Smooth muscle cell (in vitro differentiated cells): ENCODE data around the gene GNAO1. TPM values are rescaled to one million over a fixed set of nuclear protein-coding genes. Genes with fewer than 3 reads are reported as not detected.

Source experiments
- DNase-seq: peaks from one replicate; lab custom pipeline; 2025; ENCODE audit not compliant: unreplicated experiment; lab: John Stamatoyannopoulos, UW
- H2AFZ ChIP-seq: fragments of 200-600 bp; sonication (generic); 2 replicates; pipeline ENCODE4 v1.6.0; 2016; ENCODE audit warnings: antibody characterized with exemption, low read depth, mild to moderate bottlenecking
- H3F3A ChIP-seq: fragments of 200-600 bp; sonication (generic); 2 replicates; pipeline ENCODE4 v1.6.0; 2017; ENCODE audit warnings: antibody characterized with exemption, low read depth
- H3K27ac ChIP-seq: fragments of 200-600 bp; sonication (generic); 2 replicates; pipeline ENCODE4 v1.5.1; 2016; ENCODE audit warnings: low read depth, mild to moderate bottlenecking
- H3K27me3 ChIP-seq: fragments of 200-600 bp; sonication (generic); 2 replicates; pipeline ENCODE4 v1.6.1; 2016; ENCODE audit warnings: low read depth, mild to moderate bottlenecking
- H3K36me3 ChIP-seq: fragments of 200-600 bp; sonication (generic); 2 replicates; pipeline ENCODE4 v1.5.1; 2016; ENCODE audit warnings: low read depth
- H3K4me1 ChIP-seq: fragments of 200-600 bp; sonication (generic); 2 replicates; pipeline ENCODE4 v1.5.1; 2016; ENCODE audit warnings: low read depth
- H3K4me2 ChIP-seq: fragments of 200-600 bp; sonication (generic); 2 replicates; pipeline ENCODE4 v1.6.0; 2016; ENCODE audit warnings: mild to moderate bottlenecking
- H3K4me3 ChIP-seq: fragments of 200-600 bp; sonication (generic); 2 replicates; pipeline ENCODE4 v1.5.1; 2016; ENCODE audit warnings: mild to moderate bottlenecking
- H3K79me2 ChIP-seq: fragments of 200-600 bp; sonication (generic); 2 replicates; pipeline ENCODE4 v1.6.0; 2016; ENCODE audit warnings: low read depth, mild to moderate bottlenecking
- H3K9ac ChIP-seq: fragments of 200-600 bp; sonication (generic); 2 replicates; pipeline ENCODE4 v1.6.0; 2016; ENCODE audit warnings: low read depth
- H3K9me3 ChIP-seq: fragments of 200-600 bp; sonication (generic); replicated peaks from 2 replicates; pipeline ENCODE4 v1.5.1; 2016; ENCODE audit warnings: low read depth
- H4K20me1 ChIP-seq: fragments of 200-600 bp; sonication (generic); 2 replicates; pipeline ENCODE4 v1.6.0; 2016; ENCODE audit warnings: low read depth
- CTCF ChIP-seq: fragments of 200-600 bp; sonication (generic); IDR thresholded peaks from 2 replicates; pipeline ENCODE4 v1.5.1; 2017; ENCODE audit warnings: borderline replicate concordance, mild to moderate bottlenecking, antibody characterized with exemption; ENCODE audit not compliant: insufficient read depth, poor library complexity, severe bottlenecking
- WGBS: methylation state at CpG from one replicate; pipeline ENCODE4 v1.1.7; 2016; ENCODE audit warnings: low lambda C conversion rate; 5-methylcytosine and 5-hydroxymethylcytosine counted together
- polyA plus RNA-seq: library from polyadenylated mRNA; unstranded; fragments of >200 nt; fragmentation: Nextera tagmentation; extraction: Ambion mirVana; gene quantifications from 2 replicates; pipeline ENCODE4 v1.2.1, GENCODE V29; 2016
- total RNA-seq: library from RNA; depleted of rRNA; stranded (reverse); fragments of >200 nt; gene quantifications from 2 replicates; pipeline ENCODE4 v1.2.3, GENCODE V29; 2014

Gene GNAO1
- total and polyA plus RNA-seq, 2 experiments from 2014 or later = 1.7 to 3.7 TPM

GRCh38 chr16:56275801-56276200 is 84.5 kb downstream of the GNAO1 start:
- Histone ChIP-seq H3K4me1 (no peaks in the 10 kb centered on the region), H3K4me2 (no peak overlapping the region), H3K9ac (no peak overlapping the region), H3F3A (no peaks in the 10 kb centered on the region), H4K20me1 (no peaks in the 10 kb centered on the region), H2AFZ (no peak overlapping the region), H3K79me2 (no peaks in the 10 kb centered on the region), H3K27me3 (no peaks in the 10 kb centered on the region), H3K4me3 (no peak overlapping the region), H3K9me3 (no peaks in the 10 kb centered on the region), H3K36me3 (no peaks in the 10 kb centered on the region), H3K27ac (no peak overlapping the region)
- DNase-seq = no peak
- 90% methylated on average over 9 of the region's 9 CpGs for WGBS
- TF ChIP-seq CTCF = no peak

- Histone ChIP-seq H3K9ac (no peak overlapping the region), H3K9me3 (no peaks in the 10 kb centered on the region), H2AFZ (no peak overlapping the region), H3K4me1 (peaks cover 4% of the 10 kb centered on the region), H3K27me3 (no peaks in the 10 kb centered on the region), H4K20me1 (no peaks in the 10 kb centered on the region), H3K27ac (no peak overlapping the region), H3K79me2 (no peaks in the 10 kb centered on the region), H3F3A (no peaks in the 10 kb centered on the region), H3K4me2 (no peak overlapping the region), H3K4me3 (no peak overlapping the region), H3K36me3 (no peaks in the 10 kb centered on the region)
- WGBS = 56% methylated on average over 5 of the region's 5 CpGs
- TF ChIP-seq CTCF = peak; percentile 23
- DNase-seq = no peak
Observed at GRCh38 chr16:56277075-56277474, 85.8 kb downstream of the GNAO1 start.

- Histone ChIP-seq H3K4me1 (peaks cover 10% of the 10 kb centered on the region), H3F3A (no peaks in the 10 kb centered on the region), H3K79me2 (no peaks in the 10 kb centered on the region), H3K4me3 (no peak overlapping the region), H3K9ac (no peak overlapping the region), H3K27ac (no peak overlapping the region), H2AFZ (no peak overlapping the region), H3K9me3 (no peaks in the 10 kb centered on the region), H3K27me3 (no peaks in the 10 kb centered on the region), H3K36me3 (no peaks in the 10 kb centered on the region), H4K20me1 (no peaks in the 10 kb centered on the region), H3K4me2 (no peak overlapping the region)
- no peak for TF ChIP-seq CTCF
- no peak for DNase-seq
- WGBS = 91% methylated on average over 9 of the region's 9 CpGs
Observed at GRCh38 chr16:56278196-56278855, 87.0 kb downstream of the GNAO1 start.

- Histone ChIP-seq H3K27me3 (no peaks in the 10 kb centered on the region), H3K4me3 (no peak overlapping the region), H3K36me3 (no peaks in the 10 kb centered on the region), H3K9me3 (no peaks in the 10 kb centered on the region), H3K27ac (peak overlapping the region; percentile 60), H3K79me2 (no peaks in the 10 kb centered on the region), H3K4me1 (peaks cover 10% of the 10 kb centered on the region), H4K20me1 (no peaks in the 10 kb centered on the region), H3K4me2 (no peak overlapping the region), H3K9ac (no peak overlapping the region), H3F3A (no peaks in the 10 kb centered on the region), H2AFZ (no peak overlapping the region)
- DNase-seq = no peak
- 60% methylated on average over 8 of the region's 8 CpGs for WGBS
- no peak for TF ChIP-seq CTCF
Observed at GRCh38 chr16:56279132-56279531, 87.8 kb downstream of the GNAO1 start.
